Measurements from ENCODE around the gene PDE9A.

PDE9A gene

DNA sequence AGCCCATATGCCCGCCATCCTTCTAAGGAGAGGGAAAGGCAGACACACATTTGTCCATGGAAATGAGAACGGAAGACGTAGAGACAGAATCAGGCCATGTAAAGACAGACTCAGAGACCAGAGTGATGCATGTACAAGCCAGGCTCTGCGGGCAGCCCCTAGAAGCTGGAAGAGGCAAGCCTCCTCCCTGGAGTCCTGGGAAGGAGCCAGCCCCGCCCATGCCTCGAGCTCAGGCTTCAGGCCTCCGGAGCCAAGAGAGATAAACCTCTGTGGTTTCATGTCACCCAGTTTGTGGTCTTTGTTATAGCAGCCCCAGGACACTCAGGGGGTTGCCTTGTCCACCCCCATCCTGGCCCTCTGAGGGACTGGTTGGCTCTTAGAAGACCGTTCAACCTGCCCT lies 11.6 kb downstream of the PDE9A start:
- Histone ChIP-seq H3K36me3 (ENCODE audit: control insufficient read depth in 1 of 2, insufficient read depth in 2 of 2, low read length in 2 of 2) (peaks cover 0 to 6% of the 10 kb centered on the region in 2 donors), H3K4me1 (ENCODE audit: control insufficient read depth in 1 of 2, insufficient read depth in 2 of 2, low read length in 2 of 2) (peaks cover 0 to 2% of the 10 kb centered on the region in 2 donors), H3K4me3 (ENCODE audit: low read depth in 1 of 2, low read length in 2 of 2) (no peak overlapping the region), H3K27me3 (ENCODE audit: control insufficient read depth in 1 of 2, insufficient read depth in 2 of 2, low read length in 2 of 2) (no peaks in the 10 kb centered on the region), H3K27ac (ENCODE audit: low read depth, low read length) (no peak overlapping the region), H3K9me3 (ENCODE audit: control insufficient read depth in 1 of 2, low read length in 2 of 2) (no peaks in the 10 kb centered on the region), H3K9ac (ENCODE audit: low read depth in 1 of 2, low read length in 2 of 2) (no peak overlapping the region)

DNA sequence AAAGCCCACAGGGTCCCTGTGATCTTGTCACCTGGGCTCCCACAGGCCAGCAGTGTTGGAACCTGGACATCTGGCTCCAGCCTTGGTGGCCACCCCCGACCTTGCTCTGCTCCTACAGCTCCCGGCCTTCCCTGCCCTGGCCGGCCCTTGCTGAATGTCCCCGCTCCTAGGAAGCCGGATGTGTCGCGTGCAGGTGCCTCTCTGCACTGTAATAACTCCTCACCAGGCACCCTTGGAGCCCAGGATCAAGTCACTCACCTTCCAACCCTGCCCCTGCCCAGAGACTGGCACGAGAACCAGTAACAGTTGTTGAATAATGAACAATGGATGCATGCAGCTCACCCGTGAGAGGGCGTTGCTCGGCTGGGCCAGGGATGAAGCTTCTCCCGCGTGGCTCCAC lies 12.1 kb downstream of the PDE9A start:
- H3K4me1 ChIP-seq (ENCODE audit: control insufficient read depth in 1 of 2, insufficient read depth in 2 of 2, low read length in 2 of 2), result peaks cover 0 to 2% of the 10 kb centered on the region in 2 donors
- H3K9ac ChIP-seq (ENCODE audit: low read depth in 1 of 2, low read length in 2 of 2), result no peak overlapping the region
- no peak overlapping the region for H3K27ac ChIP-seq (ENCODE audit: low read depth, low read length)
- H3K9me3 ChIP-seq (ENCODE audit: control insufficient read depth in 1 of 2, low read length in 2 of 2), result no peaks in the 10 kb centered on the region
- H3K36me3 ChIP-seq (ENCODE audit: control insufficient read depth in 1 of 2, insufficient read depth in 2 of 2, low read length in 2 of 2), result peaks cover 0 to 8% of the 10 kb centered on the region in 2 donors
- H3K27me3 ChIP-seq (ENCODE audit: control insufficient read depth in 1 of 2, insufficient read depth in 2 of 2, low read length in 2 of 2), result peaks cover 0 to 4% of the 10 kb centered on the region in 2 donors
- no peak overlapping the region for H3K4me3 ChIP-seq (ENCODE audit: low read depth in 1 of 2, low read length in 2 of 2)

DNA sequence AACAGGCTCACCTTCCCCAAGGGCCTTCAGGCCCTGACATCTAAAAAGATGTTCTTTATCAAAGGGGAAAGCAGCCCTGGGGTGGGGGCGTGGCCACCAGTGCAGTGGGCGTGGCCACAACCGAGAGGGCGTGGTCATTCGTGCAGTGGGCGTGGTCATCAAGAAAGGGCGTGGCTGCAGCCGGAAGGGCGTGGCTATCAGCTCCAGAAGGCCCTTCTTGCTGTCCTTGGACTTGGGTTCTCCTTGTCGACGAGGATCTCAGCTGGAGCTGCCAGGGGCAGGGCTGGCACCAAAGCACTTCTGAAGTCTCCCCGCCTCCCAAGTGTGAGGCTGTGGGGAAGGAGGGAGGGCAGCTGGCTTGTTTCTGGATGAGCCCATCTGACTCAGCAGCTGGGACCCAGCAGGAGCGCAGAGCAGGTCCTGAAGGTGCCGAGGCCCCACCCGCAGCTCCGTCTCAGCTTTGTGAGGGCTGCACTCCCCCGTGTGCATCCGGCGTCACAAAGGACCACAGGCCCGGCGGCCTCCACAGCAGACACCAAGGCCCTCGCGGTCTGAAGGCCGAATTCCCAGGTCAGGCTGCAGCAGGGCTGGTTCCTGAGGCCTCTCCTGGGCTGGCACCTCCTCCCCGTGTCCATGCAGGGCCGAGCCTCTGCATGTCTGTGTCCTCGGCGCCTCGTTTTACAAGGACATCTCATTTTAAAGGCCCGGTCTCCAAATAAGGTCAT lies 12.8 kb downstream of the PDE9A start:
- peaks cover 0 to 2% of the 10 kb centered on the region in 2 donors for H3K4me1 ChIP-seq (ENCODE audit: control insufficient read depth in 1 of 2, insufficient read depth in 2 of 2, low read length in 2 of 2)
- no peaks in the 10 kb centered on the region for H3K9me3 ChIP-seq (ENCODE audit: control insufficient read depth in 1 of 2, low read length in 2 of 2)
- no peak overlapping the region for H3K4me3 ChIP-seq (ENCODE audit: low read depth in 1 of 2, low read length in 2 of 2)
- H3K36me3 ChIP-seq (ENCODE audit: control insufficient read depth in 1 of 2, insufficient read depth in 2 of 2, low read length in 2 of 2), result peaks cover 0 to 10% of the 10 kb centered on the region in 2 donors
- no peak overlapping the region for H3K27ac ChIP-seq (ENCODE audit: low read depth, low read length)
- H3K9ac ChIP-seq (ENCODE audit: low read depth in 1 of 2, low read length in 2 of 2), result no peak overlapping the region
- peaks cover 0 to 5% of the 10 kb centered on the region in 2 donors for H3K27me3 ChIP-seq (ENCODE audit: control insufficient read depth in 1 of 2, insufficient read depth in 2 of 2, low read length in 2 of 2)

DNA sequence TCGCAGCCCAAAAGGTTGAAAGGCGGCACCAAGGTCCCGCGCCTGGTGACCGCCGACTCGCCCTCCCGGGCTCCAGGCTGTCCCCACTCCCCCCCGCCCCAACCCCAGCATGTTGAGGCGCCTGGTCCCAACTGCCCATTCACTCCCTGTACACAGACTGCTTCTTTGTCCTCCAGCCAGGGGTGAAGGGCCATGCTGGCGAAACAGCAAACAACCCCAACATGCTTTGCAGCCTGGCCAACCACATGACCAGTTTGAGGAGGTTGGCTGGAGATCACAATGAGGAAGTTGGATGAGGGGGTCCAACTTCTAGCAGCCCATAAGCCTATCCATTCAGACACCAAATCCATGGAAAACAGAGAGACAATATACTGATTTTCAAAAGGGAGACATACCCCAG lies 13.5 kb downstream of the PDE9A start:
- Histone ChIP-seq H3K27ac (ENCODE audit: low read depth, low read length) (no peak overlapping the region), H3K4me1 (ENCODE audit: control insufficient read depth in 1 of 2, insufficient read depth in 2 of 2, low read length in 2 of 2) (peaks cover 0 to 2% of the 10 kb centered on the region in 2 donors), H3K9me3 (ENCODE audit: control insufficient read depth in 1 of 2, low read length in 2 of 2) (no peaks in the 10 kb centered on the region), H3K4me3 (ENCODE audit: low read depth in 1 of 2, low read length in 2 of 2) (no peak overlapping the region), H3K27me3 (ENCODE audit: control insufficient read depth in 1 of 2, insufficient read depth in 2 of 2, low read length in 2 of 2) (peaks cover 0 to 5% of the 10 kb centered on the region in 2 donors), H3K36me3 (ENCODE audit: control insufficient read depth in 1 of 2, insufficient read depth in 2 of 2, low read length in 2 of 2) (peaks cover 0 to 10% of the 10 kb centered on the region in 2 donors), H3K9ac (ENCODE audit: low read depth in 1 of 2, low read length in 2 of 2) (no peak overlapping the region)

DNA sequence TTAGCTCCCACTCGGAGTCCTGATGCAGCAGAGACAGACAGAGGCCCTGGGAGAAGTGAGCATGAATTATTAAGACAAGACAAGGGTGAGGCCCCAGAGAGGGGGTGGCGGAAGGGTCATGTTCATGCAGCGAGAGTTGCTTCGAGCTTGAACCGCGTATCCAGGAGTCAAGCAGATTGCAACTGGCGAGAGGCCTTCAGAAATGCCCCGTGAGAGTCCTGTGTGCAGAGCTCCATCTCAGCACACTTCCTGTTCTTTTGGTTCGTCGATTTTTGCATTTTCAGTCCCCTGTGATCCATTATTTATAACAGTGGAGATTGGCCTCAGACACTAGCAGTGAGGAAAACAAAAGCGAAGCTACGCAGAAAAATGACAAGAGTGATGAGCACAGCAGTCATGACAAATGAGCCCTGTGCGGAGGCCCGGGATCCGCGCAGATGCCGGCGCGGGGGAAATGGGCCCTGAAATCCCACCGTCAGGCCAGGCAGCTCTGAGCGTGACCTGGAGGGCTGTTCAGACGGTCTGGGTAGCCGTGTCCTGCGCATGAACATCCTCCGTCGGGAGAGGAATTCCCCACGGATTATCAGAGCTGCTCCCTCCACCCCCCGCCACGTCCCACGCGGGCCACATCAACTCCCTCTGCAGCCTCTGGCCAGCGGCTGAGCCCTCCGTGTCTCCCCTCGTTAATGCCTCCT lies 15.0 kb downstream of the PDE9A start:
- H3K36me3 ChIP-seq (ENCODE audit: control insufficient read depth in 1 of 2, insufficient read depth in 2 of 2, low read length in 2 of 2), result peaks cover 0 to 4% of the 10 kb centered on the region in 2 donors
- peaks cover 0 to 5% of the 10 kb centered on the region in 2 donors for H3K27me3 ChIP-seq (ENCODE audit: control insufficient read depth in 1 of 2, insufficient read depth in 2 of 2, low read length in 2 of 2)
- H3K9ac ChIP-seq (ENCODE audit: low read depth in 1 of 2, low read length in 2 of 2), result no peak overlapping the region
- H3K9me3 ChIP-seq (ENCODE audit: control insufficient read depth in 1 of 2, low read length in 2 of 2), result no peaks in the 10 kb centered on the region
- no peaks in the 10 kb centered on the region for H3K4me1 ChIP-seq (ENCODE audit: control insufficient read depth in 1 of 2, insufficient read depth in 2 of 2, low read length in 2 of 2)
- H3K4me3 ChIP-seq (ENCODE audit: low read depth in 1 of 2, low read length in 2 of 2), result no peak overlapping the region
- H3K27ac ChIP-seq (ENCODE audit: low read depth, low read length), result no peak overlapping the region

DNA sequence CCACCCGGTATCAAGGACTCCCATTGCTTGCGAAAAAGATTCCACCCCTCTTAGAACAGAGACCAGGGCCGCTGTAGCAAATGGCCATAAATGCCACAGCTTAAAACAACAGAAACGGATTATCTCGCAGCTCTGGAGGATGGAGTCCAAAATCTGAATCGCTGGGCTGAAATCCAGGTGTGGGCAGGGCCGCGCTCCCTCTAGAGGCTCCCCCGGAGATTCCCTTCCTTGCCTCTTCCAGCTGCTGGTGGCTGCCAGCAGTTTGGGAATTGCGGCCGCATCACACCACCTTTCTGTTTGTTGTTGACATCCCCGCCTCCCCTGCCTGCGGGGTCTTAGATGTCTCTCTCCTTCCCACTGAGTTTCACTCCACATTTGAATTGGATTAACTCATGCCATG lies 15.6 kb downstream of the PDE9A start:
- peaks cover 0 to 5% of the 10 kb centered on the region in 2 donors for H3K27me3 ChIP-seq (ENCODE audit: control insufficient read depth in 1 of 2, insufficient read depth in 2 of 2, low read length in 2 of 2)
- no peak overlapping the region for H3K27ac ChIP-seq (ENCODE audit: low read depth, low read length)
- no peak overlapping the region for H3K4me3 ChIP-seq (ENCODE audit: low read depth in 1 of 2, low read length in 2 of 2)
- peaks cover 0 to 4% of the 10 kb centered on the region in 2 donors for H3K36me3 ChIP-seq (ENCODE audit: control insufficient read depth in 1 of 2, insufficient read depth in 2 of 2, low read length in 2 of 2)
- no peaks in the 10 kb centered on the region for H3K4me1 ChIP-seq (ENCODE audit: control insufficient read depth in 1 of 2, insufficient read depth in 2 of 2, low read length in 2 of 2)
- H3K9me3 ChIP-seq (ENCODE audit: control insufficient read depth in 1 of 2, low read length in 2 of 2), result no peaks in the 10 kb centered on the region
- no peak overlapping the region for H3K9ac ChIP-seq (ENCODE audit: low read depth in 1 of 2, low read length in 2 of 2)

DNA sequence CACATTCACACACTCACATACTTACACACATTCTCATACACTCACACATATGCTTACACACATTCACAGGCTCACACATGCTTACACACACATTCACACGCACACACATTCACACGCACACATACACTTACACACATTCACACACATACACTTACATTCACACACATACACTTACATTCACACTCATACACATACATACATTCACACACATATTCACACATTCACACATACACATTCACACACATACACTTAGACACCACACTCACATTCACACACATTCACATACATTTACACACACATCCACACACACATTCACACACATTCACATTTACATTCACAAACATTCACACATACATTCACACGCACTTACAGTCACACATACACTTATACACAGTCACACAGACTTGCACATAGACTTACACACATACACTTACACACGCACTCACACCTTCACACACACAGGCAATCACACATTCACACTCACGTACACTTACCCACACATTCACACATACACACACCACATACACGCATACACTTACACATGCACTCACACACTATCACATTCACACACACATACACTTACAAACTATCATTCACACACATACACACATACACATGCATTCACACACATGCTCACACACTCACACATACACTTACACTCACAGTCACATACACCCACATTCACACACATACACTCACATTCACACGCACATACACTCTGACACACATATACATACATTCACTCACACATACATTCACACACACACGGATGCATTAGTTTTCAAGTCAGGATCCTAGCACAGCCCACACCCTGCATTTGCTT lies 16.8 kb downstream of the PDE9A start:
- Histone ChIP-seq H3K27me3 (ENCODE audit: control insufficient read depth in 1 of 2, insufficient read depth in 2 of 2, low read length in 2 of 2) (peaks cover 0 to 5% of the 10 kb centered on the region in 2 donors), H3K9ac (ENCODE audit: low read depth in 1 of 2, low read length in 2 of 2) (no peak overlapping the region), H3K27ac (ENCODE audit: low read depth, low read length) (no peak overlapping the region), H3K9me3 (ENCODE audit: control insufficient read depth in 1 of 2, low read length in 2 of 2) (no peaks in the 10 kb centered on the region), H3K4me3 (ENCODE audit: low read depth in 1 of 2, low read length in 2 of 2) (no peak overlapping the region), H3K36me3 (ENCODE audit: control insufficient read depth in 1 of 2, insufficient read depth in 2 of 2, low read length in 2 of 2) (peaks cover 0 to 4% of the 10 kb centered on the region in 2 donors), H3K4me1 (ENCODE audit: control insufficient read depth in 1 of 2, insufficient read depth in 2 of 2, low read length in 2 of 2) (no peaks in the 10 kb centered on the region)

DNA sequence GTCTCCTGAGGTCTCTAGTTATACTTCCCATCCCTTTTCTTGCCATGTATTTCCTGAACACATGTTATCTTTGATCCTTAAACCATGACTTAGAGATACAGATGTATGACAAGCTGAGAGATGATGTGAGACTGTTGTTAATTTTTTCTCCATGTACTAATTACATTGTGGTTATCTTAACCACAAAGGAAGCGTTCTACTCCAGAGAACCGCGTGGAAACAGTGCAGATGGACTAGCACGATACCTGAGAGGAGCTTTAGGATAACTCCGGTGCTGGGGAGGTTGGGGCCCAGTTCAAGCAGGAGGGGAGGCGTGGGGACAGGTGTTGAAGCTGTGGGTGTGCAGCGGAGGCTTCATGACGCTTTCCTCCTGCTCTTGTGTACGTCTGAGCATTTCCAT lies 17.5 kb downstream of the PDE9A start:
- Histone ChIP-seq H3K9me3 (ENCODE audit: control insufficient read depth in 1 of 2, low read length in 2 of 2) (no peaks in the 10 kb centered on the region), H3K4me1 (ENCODE audit: control insufficient read depth in 1 of 2, insufficient read depth in 2 of 2, low read length in 2 of 2) (no peaks in the 10 kb centered on the region), H3K36me3 (ENCODE audit: control insufficient read depth in 1 of 2, insufficient read depth in 2 of 2, low read length in 2 of 2) (peaks cover 0 to 4% of the 10 kb centered on the region in 2 donors), H3K27ac (ENCODE audit: low read depth, low read length) (no peak overlapping the region), H3K4me3 (ENCODE audit: low read depth in 1 of 2, low read length in 2 of 2) (no peak overlapping the region), H3K27me3 (ENCODE audit: control insufficient read depth in 1 of 2, insufficient read depth in 2 of 2, low read length in 2 of 2) (peaks cover 0 to 5% of the 10 kb centered on the region in 2 donors), H3K9ac (ENCODE audit: low read depth in 1 of 2, low read length in 2 of 2) (no peak overlapping the region)

DNA sequence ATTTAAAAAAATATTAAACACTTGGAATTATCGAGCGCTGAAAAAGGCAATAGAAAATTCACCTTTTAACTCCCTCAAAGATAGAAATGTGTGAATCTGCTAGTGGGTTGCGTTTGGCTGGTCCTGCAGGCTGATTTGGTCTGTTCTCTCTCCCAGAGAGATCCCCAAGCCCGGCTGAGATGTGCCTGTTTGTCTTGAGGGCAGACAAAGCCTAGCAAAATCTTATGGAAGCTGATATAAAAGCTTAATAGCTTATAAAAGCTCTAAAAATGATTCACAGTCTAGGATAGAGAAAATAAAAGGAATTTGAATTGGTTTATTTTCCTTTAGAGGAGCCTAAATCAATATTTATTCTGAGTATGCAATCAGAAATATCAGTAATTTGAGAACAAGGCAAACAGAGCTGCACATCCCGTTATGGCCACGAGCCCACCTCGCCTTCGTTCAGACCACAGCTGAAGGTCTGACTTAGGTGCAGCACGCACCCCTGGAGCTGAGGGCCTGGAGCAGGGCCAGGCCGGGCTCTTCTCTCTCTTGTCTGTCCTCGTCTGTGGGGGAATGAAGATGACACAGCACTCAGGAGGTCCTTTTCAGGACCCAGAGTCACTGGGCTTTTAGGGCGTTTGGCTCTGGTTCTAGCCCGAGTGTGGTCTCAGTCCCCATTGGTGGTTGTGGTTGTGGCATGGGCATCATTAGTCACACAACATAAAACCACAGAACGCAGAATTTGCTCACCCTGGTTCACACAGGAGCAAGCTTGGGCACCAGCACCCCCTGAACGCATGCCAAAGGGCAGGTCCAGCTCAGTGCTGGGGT lies 18.6 kb downstream of the PDE9A start:
- Histone ChIP-seq H3K9me3 (ENCODE audit: control insufficient read depth in 1 of 2, low read length in 2 of 2) (no peaks in the 10 kb centered on the region), H3K36me3 (ENCODE audit: control insufficient read depth in 1 of 2, insufficient read depth in 2 of 2, low read length in 2 of 2) (peaks cover 0 to 4% of the 10 kb centered on the region in 2 donors), H3K4me3 (ENCODE audit: low read depth in 1 of 2, low read length in 2 of 2) (no peak overlapping the region), H3K9ac (ENCODE audit: low read depth in 1 of 2, low read length in 2 of 2) (no peak overlapping the region), H3K4me1 (ENCODE audit: control insufficient read depth in 1 of 2, insufficient read depth in 2 of 2, low read length in 2 of 2) (no peaks in the 10 kb centered on the region), H3K27me3 (ENCODE audit: control insufficient read depth in 1 of 2, insufficient read depth in 2 of 2, low read length in 2 of 2) (peaks cover 0 to 5% of the 10 kb centered on the region in 2 donors), H3K27ac (ENCODE audit: low read depth, low read length) (no peak overlapping the region)
